Keratinocyte (primary cell): ENCODE measurements around the gene FNDC3B. TPM values are rescaled to one million over a fixed set of nuclear protein-coding genes. Genes with fewer than 3 reads are reported as not detected.

Source experiments
- DNase-seq: peaks from one replicate; pipeline ENCODE4 v3.0.0-alpha.2; 2011; ENCODE audit warnings: low read depth, missing footprints, low spot score
- FAIRE-seq: peaks from 2 replicates; lab custom pipeline; 2011; peaks lifted over from hg19 to GRCh38; lab: Jason Lieb, UNC
- H2AFZ ChIP-seq: 2 replicates; pipeline ENCODE4 v1.6.0; 2012; ENCODE audit warnings: low read length, control low read depth, inconsistent platforms; ENCODE audit not compliant: control insufficient read depth
- H3K27ac ChIP-seq: 2 replicates; pipeline ENCODE4 v1.5.1; 2011; ENCODE audit warnings: low read length; ENCODE audit not compliant: control insufficient read depth, insufficient read depth
- H3K27me3 ChIP-seq: 3 replicates; pipeline ENCODE4 v1.6.0; 2011; ENCODE audit warnings: low read length; ENCODE audit not compliant: control insufficient read depth, insufficient read depth; ENCODE audit errors: extremely low read depth
- H3K36me3 ChIP-seq, 2 experiments: 2 replicates in 1 of 2; 3 replicates in 1 of 2; pipeline ENCODE4 v1.5.1; 2011; ENCODE audit warnings: low read length in 2 of 2, mild to moderate bottlenecking in 1 of 2; ENCODE audit not compliant: control insufficient read depth in 2 of 2, insufficient read depth in 2 of 2; ENCODE audit errors: extremely low read depth in 1 of 2
- H3K4me1 ChIP-seq: 3 replicates; pipeline ENCODE4 v1.5.1; 2011; ENCODE audit warnings: low read length; ENCODE audit not compliant: control insufficient read depth, insufficient read depth; ENCODE audit errors: extremely low read depth
- H3K4me2 ChIP-seq: 3 replicates; pipeline ENCODE4 v1.6.0; 2011; ENCODE audit warnings: low read depth, low read length; ENCODE audit not compliant: control insufficient read depth, insufficient read depth; ENCODE audit errors: extremely low read depth
- H3K4me3 ChIP-seq, 3 experiments: fragments of 200-600 bp in 1 of 3; sonication (generic) in 1 of 3; 2 replicates in 2 of 3; 3 replicates in 1 of 3; pipeline ENCODE4 v1.5.1; 2011 to 2016; ENCODE audit warnings: low read length in 3 of 3, mild to moderate bottlenecking in 3 of 3, control low read depth in 2 of 3, inconsistent platforms in 1 of 3, low read depth in 1 of 3, mixed read lengths in 1 of 3, mixed run types in 1 of 3, moderate library complexity in 1 of 3; ENCODE audit not compliant: control insufficient read depth in 2 of 3, insufficient read depth in 2 of 3; ENCODE audit errors: extremely low read depth in 1 of 3
- H3K79me2 ChIP-seq: 2 replicates; pipeline ENCODE4 v1.6.0; 2012; ENCODE audit warnings: low read length; ENCODE audit not compliant: control insufficient read depth, insufficient read depth
- H3K9ac ChIP-seq: 3 replicates; pipeline ENCODE4 v1.6.0; 2011; ENCODE audit warnings: low read length; ENCODE audit not compliant: control insufficient read depth, insufficient read depth; ENCODE audit errors: extremely low read depth
- H3K9me1 ChIP-seq: 3 replicates; pipeline ENCODE4 v1.6.0; 2011; ENCODE audit warnings: low read length; ENCODE audit not compliant: control insufficient read depth, insufficient read depth; ENCODE audit errors: extremely low read depth
- H3K9me3 ChIP-seq: 2 replicates; pipeline ENCODE4 v1.5.1; 2012; ENCODE audit warnings: low read depth, low read length; ENCODE audit not compliant: control insufficient read depth
- H4K20me1 ChIP-seq: 3 replicates; pipeline ENCODE4 v1.6.0; 2011; ENCODE audit warnings: low read length; ENCODE audit not compliant: control insufficient read depth, insufficient read depth; ENCODE audit errors: extremely low read depth
- CTCF ChIP-seq, 3 experiments: IDR thresholded peaks in 1 of 3; conservative IDR thresholded peaks in 1 of 3; optimal IDR thresholded peaks in 1 of 3; 2 replicates in 2 of 3; 3 replicates in 1 of 3; pipeline versions ENCODE3 to v1.5.1; 2011; ENCODE audit warnings: low read length in 3 of 3, mild to moderate bottlenecking in 3 of 3, moderate library complexity in 2 of 3, control low read depth in 1 of 3, inconsistent platforms in 1 of 3; ENCODE audit not compliant: insufficient read depth in 2 of 3; ENCODE audit errors: extremely low read depth in 1 of 3
- EZH2 ChIP-seq: IDR thresholded peaks from one replicate; pipeline ENCODE4 v1.6.1; 2012; ENCODE audit warnings: inconsistent platforms, mild to moderate bottlenecking, low read length, moderate library complexity
- dilution Hi-C: fragments of 300-500 bp; cut with MboI; formaldehyde crosslinking; loops from one replicate; pipeline ENCODE4 v1.7.0; 2020; ENCODE audit warnings: low sequenced_read_pairs; ENCODE audit not compliant: extremely low pct_ligation_motif_present
- polyA plus RNA-seq, 5 experiments: library from polyadenylated mRNA; depleted of rRNA in 3 of 5; stranded (reverse) in 3 of 5; stranded (forward) in 1 of 5; unstranded in 1 of 5; fragments of >200 nt; gene quantifications; 1 replicate in 1 of 5; 2 replicates in 3 of 5; 3 replicates in 1 of 5; pipeline versions ENCODE4 v1.2.1 to v1.2.3, GENCODE V29; 2011 to 2012; ENCODE audit warnings: missing spikeins in 2 of 5, low read depth in 1 of 5, low replicate concordance in 1 of 5

The FNDC3B gene
- polyA plus RNA-seq, 1 donor (not counting 4 experiments of a cell fraction or from before 2014, with no cell fraction given), result 31.4 TPM

DNA sequence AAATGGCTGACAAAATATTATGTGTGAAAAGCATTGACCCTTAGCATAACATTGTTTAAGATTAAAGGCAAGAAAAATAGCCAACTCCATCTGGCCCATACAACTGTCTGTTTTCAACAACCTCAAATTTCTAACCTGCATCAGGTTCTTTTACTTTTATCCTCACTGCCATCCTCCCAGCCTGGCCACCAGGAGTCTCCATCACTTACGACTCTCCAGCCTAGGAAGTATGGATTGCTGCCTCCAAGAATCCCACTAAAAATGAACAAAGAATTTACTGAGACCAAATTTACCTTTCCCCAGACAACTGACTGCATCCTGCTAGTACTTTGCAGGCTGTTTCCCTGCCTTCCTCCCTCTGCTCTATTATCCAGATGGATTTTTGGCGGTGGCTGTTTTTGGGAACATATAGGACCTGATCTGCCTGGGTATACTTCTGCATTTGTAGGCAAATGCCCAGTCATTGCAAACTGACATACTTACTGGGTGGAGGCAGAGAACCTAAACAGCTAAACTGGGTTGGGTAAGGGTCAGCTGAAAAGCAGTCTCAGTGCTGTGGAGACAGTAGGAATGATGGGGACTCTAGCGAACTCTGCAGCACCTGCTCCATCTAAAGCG lies 264.7 kb downstream of the FNDC3B start:
- peaks cover 9 to 16% of the 10 kb centered on the region in 2 experiments for H3K36me3 ChIP-seq
- no peak overlapping the region for H3K9ac ChIP-seq
- H3K4me2 ChIP-seq, result no peak overlapping the region
- no peak overlapping the region for H3K27ac ChIP-seq
- no peak overlapping the region for H3K4me3 ChIP-seq
- DNase-seq (no peak), FAIRE-seq (no peak)
- TF ChIP-seq EZH2 (no peak), CTCF (optimal IDR thresholded peaks at IDR 0.05 in 1 of 3, IDR thresholded peaks at IDR 0.05 in 1 of 3, conservative IDR thresholded peaks at IDR 0.05 in 1 of 3; ENCODE audit: extremely low read depth in 1 of 3, insufficient read depth in 2 of 3, low read length in 3 of 3) (peak; percentile 21 to 38 (median 23))
- no peaks in the 10 kb centered on the region for H3K9me1 ChIP-seq
- H3K9me3 ChIP-seq, result no peaks in the 10 kb centered on the region
- no peaks in the 10 kb centered on the region for H4K20me1 ChIP-seq
- H3K79me2 ChIP-seq, result no peaks in the 10 kb centered on the region
- dilution Hi-C loops, result no loop called here
- H2AFZ ChIP-seq, result no peak overlapping the region
- H3K27me3 ChIP-seq, result no peaks in the 10 kb centered on the region
- peaks cover 25% of the 10 kb centered on the region for H3K4me1 ChIP-seq

DNA sequence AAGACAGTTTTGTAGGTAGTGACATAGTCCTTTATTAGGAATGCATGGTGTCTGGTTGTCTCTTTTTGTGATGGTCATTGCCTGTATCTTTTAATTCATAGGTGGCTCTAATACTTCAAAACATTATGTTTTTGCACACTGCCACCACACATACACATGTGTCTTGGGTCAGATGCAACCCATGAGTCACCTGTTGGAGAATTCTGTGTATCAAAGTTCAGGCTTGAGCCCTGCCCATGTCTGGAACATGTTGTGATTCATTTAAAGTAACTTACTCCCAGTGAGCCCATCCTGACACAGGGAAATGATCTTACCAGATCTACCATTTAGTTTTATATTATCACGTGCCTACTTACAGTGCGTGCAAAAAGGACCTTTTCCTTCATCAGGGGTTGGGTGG lies 266.2 kb downstream of the FNDC3B start:
- dilution Hi-C loops, result no loop called here
- H3K36me3 ChIP-seq, result peaks cover 5 to 20% of the 10 kb centered on the region in 2 experiments
- H3K4me2 ChIP-seq, result peak overlapping the region; percentile 3
- H3K4me3 ChIP-seq, result no peak overlapping the region
- peaks cover 25% of the 10 kb centered on the region for H3K4me1 ChIP-seq
- no peaks in the 10 kb centered on the region for H4K20me1 ChIP-seq
- no peak for TF ChIP-seq CTCF (optimal IDR thresholded peaks at IDR 0.05 in 1 of 3, IDR thresholded peaks at IDR 0.05 in 1 of 3, conservative IDR thresholded peaks at IDR 0.05 in 1 of 3; ENCODE audit: extremely low read depth in 1 of 3, insufficient read depth in 2 of 3, low read length in 3 of 3)
- TF ChIP-seq EZH2, result no peak
- no peaks in the 10 kb centered on the region for H3K79me2 ChIP-seq
- no peaks in the 10 kb centered on the region for H3K27me3 ChIP-seq
- no peaks in the 10 kb centered on the region for H3K9me1 ChIP-seq
- peak overlapping the region; percentile 71 for H3K27ac ChIP-seq
- H3K9me3 ChIP-seq, result no peaks in the 10 kb centered on the region
- peak; percentile 67 for FAIRE-seq
- DNase-seq, result peak; percentile 54
- H2AFZ ChIP-seq, result no peak overlapping the region
- no peak overlapping the region for H3K9ac ChIP-seq
